Endometrial microvascular endothelial cells (primary cell): ENCODE measurements around the gene EOMES. TPM values are rescaled to one million over a fixed set of nuclear protein-coding genes. Genes with fewer than 3 reads are reported as not detected.

Experiments used
- in situ Hi-C: cut with HindIII; loops from 2 replicates; pipeline ENCODE4 v1.10.0; 2017; ENCODE audit warnings: low sequenced_read_pairs, low pct_unique_long_range_greater_than_20kb; ENCODE audit errors: inconsistent ontology term
- total RNA-seq: library from RNA; depleted of rRNA; stranded (reverse); fragments of >200 nt; gene quantifications from one replicate; pipeline ENCODE4 v1.2.3, GENCODE V29; 2015; ENCODE audit errors: inconsistent ontology term

Gene EOMES
- total RNA-seq, 1 donor from 2014 or later, result not detected

DNA sequence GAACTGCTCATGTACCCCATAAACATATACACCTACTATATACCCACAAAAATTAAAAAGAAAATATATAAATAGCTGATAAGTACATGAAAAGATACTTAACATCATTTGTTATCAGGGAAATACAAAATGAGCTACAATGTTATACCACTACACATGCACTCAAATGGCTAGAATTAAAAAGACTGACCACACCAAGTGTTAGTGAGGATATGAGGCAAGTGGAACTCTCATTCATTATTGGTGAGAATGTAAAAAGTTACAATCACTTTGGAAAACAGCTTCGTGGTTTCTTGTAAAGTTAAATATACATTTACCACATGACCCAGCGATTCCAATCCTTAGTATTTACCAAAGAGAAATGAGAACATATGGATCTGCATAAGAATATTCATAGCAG, 26.5 kb downstream of the EOMES start:
- in situ Hi-C loops, result no loop called here

- in situ Hi-C loops, result no loop called here
Measured at GRCh38 chr3:27688053-27688452, 34.1 kb downstream of the EOMES start.

DNA sequence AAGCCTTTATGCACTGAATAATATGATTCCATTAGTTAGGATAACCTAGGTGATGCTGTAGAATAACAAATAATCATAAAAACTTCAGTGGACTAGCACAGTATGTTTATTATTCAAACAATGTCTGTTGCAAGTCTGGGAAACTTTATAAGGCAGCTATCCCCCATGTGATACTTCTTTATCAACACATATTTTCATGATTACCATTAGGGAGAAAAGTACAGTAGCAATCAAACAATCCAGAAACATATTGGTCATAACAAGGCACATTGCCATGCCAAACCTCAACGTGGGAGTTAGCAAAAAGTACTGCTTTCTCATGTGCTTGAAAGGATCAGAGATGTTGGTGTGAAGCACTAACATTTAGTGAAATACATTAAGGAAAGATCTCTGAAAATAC, 35.5 kb downstream of the EOMES start:
- in situ Hi-C loops, result no loop called here

GRCh38 chr3:27685474-27685873, 36.6 kb downstream of the EOMES start:
- in situ Hi-C loops, result no loop called here

- in situ Hi-C loops, result no loop called here
Measured at GRCh38 chr3:27684302-27684701, 37.8 kb downstream of the EOMES start.

- in situ Hi-C loops, result no loop called here
Measured at GRCh38 chr3:27681249-27681748, 40.8 kb downstream of the EOMES start.

GRCh38 chr3:27680517-27681246, 41.4 kb downstream of the EOMES start:
- in situ Hi-C loops, result no loop called here

- in situ Hi-C loops, result no loop called here
Measured at GRCh38 chr3:27679691-27680090, 42.4 kb downstream of the EOMES start.

GRCh38 chr3:27678234-27678633, 43.9 kb downstream of the EOMES start:
- in situ Hi-C loops, result no loop called here

GRCh38 chr3:27677565-27677964, 44.6 kb downstream of the EOMES start:
- in situ Hi-C loops, result no loop called here

DNA sequence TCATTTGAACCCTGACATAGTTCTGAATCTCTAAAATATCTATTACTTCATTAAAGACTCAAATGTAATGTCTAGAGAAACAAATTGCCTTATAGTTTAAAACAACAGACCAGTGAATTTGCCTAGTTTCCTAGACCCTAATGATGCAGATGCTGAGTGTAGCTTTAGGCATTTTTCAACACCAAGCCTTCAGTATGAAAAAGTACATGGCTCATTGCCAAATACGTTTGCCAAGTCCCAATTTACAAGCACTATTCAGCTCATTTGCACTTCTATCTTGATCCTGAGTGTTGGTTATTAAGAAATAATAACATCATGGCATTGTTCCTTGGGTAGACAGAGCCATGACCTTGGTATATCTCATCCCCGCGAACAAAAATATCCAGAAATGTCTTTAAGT, 46.8 kb downstream of the EOMES start:
- in situ Hi-C loops, result no loop called here

- in situ Hi-C loops, result no loop called here
Measured at GRCh38 chr3:27673701-27674100, 48.4 kb downstream of the EOMES start.

- in situ Hi-C loops, result no loop called here
Measured at GRCh38 chr3:27671101-27671500, 51.0 kb downstream of the EOMES start.

GRCh38 chr3:27670619-27671018, 51.5 kb downstream of the EOMES start:
- in situ Hi-C loops, result no loop called here

- in situ Hi-C loops, result no loop called here
Measured at GRCh38 chr3:27669591-27669990, 52.5 kb downstream of the EOMES start.

DNA sequence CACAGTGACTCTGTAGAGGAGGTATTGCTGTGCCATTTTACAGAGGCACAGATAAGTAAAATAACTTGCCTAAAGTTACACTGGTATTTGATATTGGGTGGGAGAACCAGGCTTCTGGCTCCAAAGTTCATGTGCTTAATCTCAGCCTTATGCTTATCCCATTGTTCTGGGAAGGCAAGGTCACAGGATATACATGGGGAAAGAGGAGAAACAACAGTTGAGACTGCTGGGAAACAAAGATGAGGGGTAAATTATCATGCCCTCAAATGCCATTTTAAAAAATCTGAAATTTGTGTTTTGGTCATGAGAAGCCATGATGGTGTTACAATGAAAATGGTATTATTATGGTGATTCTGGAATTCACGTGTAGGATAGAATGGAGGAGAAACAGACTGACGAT, 54.4 kb downstream of the EOMES start:
- in situ Hi-C loops, result no loop called here

GRCh38 chr3:27666708-27667107, 55.4 kb downstream of the EOMES start:
- in situ Hi-C loops, result no loop called here

DNA sequence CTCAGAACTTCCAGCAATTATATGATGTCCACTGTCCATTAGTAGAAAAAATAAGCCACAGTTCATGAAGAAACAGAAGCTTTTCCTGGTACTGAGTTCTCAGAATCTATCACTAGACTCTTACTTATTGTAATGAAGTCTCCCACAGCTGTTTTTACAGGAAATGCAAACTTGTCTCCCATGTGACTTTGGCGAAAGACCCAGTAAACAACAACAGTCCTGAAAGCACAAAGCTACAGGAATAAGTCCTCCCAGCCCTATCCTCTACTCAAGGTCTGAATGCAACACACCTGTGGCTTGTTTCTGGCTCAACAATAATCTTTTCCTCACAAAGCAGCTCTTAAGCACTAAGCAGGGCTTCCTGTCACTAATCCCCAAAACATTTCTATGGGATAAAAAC, 55.9 kb downstream of the EOMES start:
- in situ Hi-C loops, result no loop called here
